ENCODE data around the gene TFCP2L1. TPM values are rescaled to one million over a fixed set of nuclear protein-coding genes. Genes with fewer than 3 reads are reported as not detected.

Gene TFCP2L1
- total RNA-seq, 1 experiment from 2014 or later, result 18.4 TPM

DNA sequence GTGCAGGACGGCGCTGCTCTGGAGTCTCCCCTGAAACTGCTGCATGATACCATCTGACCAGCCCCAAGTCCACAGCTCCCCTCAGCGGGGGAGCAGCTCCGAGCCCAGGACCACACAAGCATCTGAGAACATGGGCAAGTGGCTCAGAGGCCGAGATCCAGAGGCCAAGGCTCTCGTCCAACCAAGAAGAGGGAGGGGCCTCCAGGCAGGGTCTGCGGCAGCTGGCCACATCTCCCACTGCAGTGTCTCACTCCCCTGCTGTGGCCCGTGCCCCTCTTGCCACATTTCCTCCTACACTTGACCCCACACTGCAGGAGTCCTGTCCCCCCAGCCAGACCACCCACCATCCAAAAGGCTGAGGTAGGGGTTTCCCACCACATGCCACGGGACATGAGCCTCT is 50.2 kb downstream of the TFCP2L1 start:
- no peaks in the 10 kb centered on the region for H3K9me3 ChIP-seq
- ChIA-PET CTCF (no interaction called here), POLR2A (no interaction called here)
- no peaks in the 10 kb centered on the region for H3K27me3 ChIP-seq (replicated peaks; ENCODE audit: control insufficient read depth, insufficient read depth, low read length)
- BruUV-seq (replicated peaks), result no TSS peak
- intact Hi-C loops (cut with micrococcal nuclease; ENCODE audit: unreplicated experiment), result no loop called here
- Mint-ChIP-seq H3K4me1 (ENCODE audit: low read depth, unreplicated experiment) (no peaks in the 10 kb centered on the region), H3K36me3 (ENCODE audit: insufficient read depth, unreplicated experiment) (no peaks in the 10 kb centered on the region), H3K9me3 (ENCODE audit: unreplicated experiment) (no peaks in the 10 kb centered on the region), H3K4me3 (ENCODE audit: unreplicated experiment) (no peak overlapping the region), H3K27ac (ENCODE audit: unreplicated experiment) (no peak overlapping the region), H3K27me3 (ENCODE audit: insufficient read depth, unreplicated experiment) (no peaks in the 10 kb centered on the region)
- no peaks in the 10 kb centered on the region for H3K4me1 ChIP-seq
- TF ChIP-seq, protein P1, sequence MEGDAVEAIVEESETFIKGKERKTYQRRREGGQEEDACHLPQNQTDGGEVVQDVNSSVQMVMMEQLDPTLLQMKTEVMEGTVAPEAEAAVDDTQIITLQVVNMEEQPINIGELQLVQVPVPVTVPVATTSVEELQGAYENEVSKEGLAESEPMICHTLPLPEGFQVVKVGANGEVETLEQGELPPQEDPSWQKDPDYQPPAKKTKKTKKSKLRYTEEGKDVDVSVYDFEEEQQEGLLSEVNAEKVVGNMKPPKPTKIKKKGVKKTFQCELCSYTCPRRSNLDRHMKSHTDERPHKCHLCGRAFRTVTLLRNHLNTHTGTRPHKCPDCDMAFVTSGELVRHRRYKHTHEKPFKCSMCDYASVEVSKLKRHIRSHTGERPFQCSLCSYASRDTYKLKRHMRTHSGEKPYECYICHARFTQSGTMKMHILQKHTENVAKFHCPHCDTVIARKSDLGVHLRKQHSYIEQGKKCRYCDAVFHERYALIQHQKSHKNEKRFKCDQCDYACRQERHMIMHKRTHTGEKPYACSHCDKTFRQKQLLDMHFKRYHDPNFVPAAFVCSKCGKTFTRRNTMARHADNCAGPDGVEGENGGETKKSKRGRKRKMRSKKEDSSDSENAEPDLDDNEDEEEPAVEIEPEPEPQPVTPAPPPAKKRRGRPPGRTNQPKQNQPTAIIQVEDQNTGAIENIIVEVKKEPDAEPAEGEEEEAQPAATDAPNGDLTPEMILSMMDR (IDR thresholded peaks at IDR 0.05; ENCODE audit: insufficient read depth in 1 of 2, low read depth in 1 of 2, low read length in 1 of 2, severe bottlenecking in 1 of 2, unreplicated experiment in 1 of 2), result no peak
- H3K36me3 ChIP-seq (ENCODE audit: control insufficient read depth, insufficient read depth, low read length), result no peaks in the 10 kb centered on the region
- no peak for DNase-seq
- H3K4me3 ChIP-seq (ENCODE audit: low read depth, low read length), result no peak overlapping the region

GRCh38 chr2:121234144-121234543 is 50.9 kb downstream of the TFCP2L1 start:
- TF ChIP-seq, protein P1 (IDR thresholded peaks at IDR 0.05; ENCODE audit: insufficient read depth in 1 of 2, low read depth in 1 of 2, low read length in 1 of 2, severe bottlenecking in 1 of 2, unreplicated experiment in 1 of 2), result no peak
- Histone ChIP-seq H3K4me3 (ENCODE audit: low read depth, low read length) (no peak overlapping the region), H3K4me1 (no peaks in the 10 kb centered on the region), H3K27me3 (replicated peaks; ENCODE audit: control insufficient read depth, insufficient read depth, low read length) (no peaks in the 10 kb centered on the region), H3K36me3 (ENCODE audit: control insufficient read depth, insufficient read depth, low read length) (no peaks in the 10 kb centered on the region), H3K9me3 (no peaks in the 10 kb centered on the region)
- intact Hi-C loops (cut with micrococcal nuclease; ENCODE audit: unreplicated experiment), result no loop called here
- no peak for DNase-seq
- ChIA-PET CTCF (no interaction called here), POLR2A (no interaction called here)
- Mint-ChIP-seq H3K4me3 (ENCODE audit: unreplicated experiment) (no peak overlapping the region), H3K4me1 (ENCODE audit: low read depth, unreplicated experiment) (no peaks in the 10 kb centered on the region), H3K27ac (ENCODE audit: unreplicated experiment) (no peak overlapping the region), H3K27me3 (ENCODE audit: insufficient read depth, unreplicated experiment) (no peaks in the 10 kb centered on the region), H3K9me3 (ENCODE audit: unreplicated experiment) (no peaks in the 10 kb centered on the region), H3K36me3 (ENCODE audit: insufficient read depth, unreplicated experiment) (no peaks in the 10 kb centered on the region)
- BruUV-seq (replicated peaks), result no TSS peak

- no peaks in the 10 kb centered on the region for H3K4me1 ChIP-seq
- CTCF ChIA-PET, result no interaction called here
- no peaks in the 10 kb centered on the region for H3K36me3 Mint-ChIP-seq (ENCODE audit: insufficient read depth, unreplicated experiment)
- no peak overlapping the region for H3K27ac Mint-ChIP-seq (ENCODE audit: unreplicated experiment)
- no TSS peak for BruUV-seq (replicated peaks)
- POLR2A ChIA-PET, result no interaction called here
- H3K9me3 Mint-ChIP-seq (ENCODE audit: unreplicated experiment), result no peaks in the 10 kb centered on the region
- no peak overlapping the region for H3K4me3 Mint-ChIP-seq (ENCODE audit: unreplicated experiment)
- no peaks in the 10 kb centered on the region for H3K27me3 Mint-ChIP-seq (ENCODE audit: insufficient read depth, unreplicated experiment)
- no peak for DNase-seq
- intact Hi-C loops (cut with micrococcal nuclease; ENCODE audit: unreplicated experiment), result no loop called here
- H3K4me3 ChIP-seq (ENCODE audit: low read depth, low read length), result no peak overlapping the region
- no peaks in the 10 kb centered on the region for H3K9me3 ChIP-seq
- no peaks in the 10 kb centered on the region for H3K4me1 Mint-ChIP-seq (ENCODE audit: low read depth, unreplicated experiment)
- TF ChIP-seq, protein P1 (IDR thresholded peaks at IDR 0.05; ENCODE audit: insufficient read depth in 1 of 2, low read depth in 1 of 2, low read length in 1 of 2, severe bottlenecking in 1 of 2, unreplicated experiment in 1 of 2), result no peak
- H3K27me3 ChIP-seq (replicated peaks; ENCODE audit: control insufficient read depth, insufficient read depth, low read length), result no peaks in the 10 kb centered on the region
- H3K36me3 ChIP-seq (ENCODE audit: control insufficient read depth, insufficient read depth, low read length), result no peaks in the 10 kb centered on the region
Measured at GRCh38 chr2:121233486-121234110, 51.4 kb downstream of the TFCP2L1 start.

All from Caco-2 (cell line).